ENCODE measurements around the gene ANKRD13B.

DNA sequence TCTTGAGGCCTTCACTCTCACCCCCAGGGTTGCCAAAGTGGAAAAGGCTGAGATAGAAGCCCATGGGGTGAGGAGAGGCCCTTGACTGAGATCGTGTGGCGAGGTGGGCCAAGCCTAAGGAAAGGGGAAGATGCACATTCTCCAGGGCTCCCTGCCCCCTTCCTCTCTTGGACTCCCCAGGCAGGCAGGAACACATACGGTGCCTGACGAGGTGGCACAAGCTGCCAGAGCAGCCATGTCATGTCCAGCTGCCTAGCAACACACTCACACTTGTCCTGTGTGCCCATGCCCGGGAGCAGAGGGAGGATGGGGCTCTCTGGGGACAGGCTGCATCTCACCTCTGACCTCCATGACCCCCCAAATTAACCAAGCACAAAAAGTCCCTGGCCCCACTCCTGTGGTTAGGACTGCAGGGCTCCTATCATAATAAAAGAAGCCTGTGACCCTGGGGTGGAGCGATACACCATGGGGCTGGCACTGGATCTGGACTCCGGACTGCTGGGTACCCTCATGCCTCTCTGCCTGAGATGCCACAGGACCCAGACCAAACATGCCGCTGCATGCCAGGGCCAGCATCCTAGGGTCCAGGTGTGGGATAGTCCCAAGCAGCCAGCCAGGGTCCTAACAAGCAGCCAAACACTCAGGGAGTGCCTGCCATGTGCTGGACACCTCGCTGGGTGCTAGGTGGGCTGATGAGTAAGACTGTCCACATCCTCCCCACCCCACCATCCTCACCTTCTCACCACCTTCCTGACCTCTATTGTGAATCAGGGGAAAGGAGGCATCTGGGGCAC lies 6.1 kb upstream of the ANKRD13B start:
- TF ChIP-seq, protein P1, sequence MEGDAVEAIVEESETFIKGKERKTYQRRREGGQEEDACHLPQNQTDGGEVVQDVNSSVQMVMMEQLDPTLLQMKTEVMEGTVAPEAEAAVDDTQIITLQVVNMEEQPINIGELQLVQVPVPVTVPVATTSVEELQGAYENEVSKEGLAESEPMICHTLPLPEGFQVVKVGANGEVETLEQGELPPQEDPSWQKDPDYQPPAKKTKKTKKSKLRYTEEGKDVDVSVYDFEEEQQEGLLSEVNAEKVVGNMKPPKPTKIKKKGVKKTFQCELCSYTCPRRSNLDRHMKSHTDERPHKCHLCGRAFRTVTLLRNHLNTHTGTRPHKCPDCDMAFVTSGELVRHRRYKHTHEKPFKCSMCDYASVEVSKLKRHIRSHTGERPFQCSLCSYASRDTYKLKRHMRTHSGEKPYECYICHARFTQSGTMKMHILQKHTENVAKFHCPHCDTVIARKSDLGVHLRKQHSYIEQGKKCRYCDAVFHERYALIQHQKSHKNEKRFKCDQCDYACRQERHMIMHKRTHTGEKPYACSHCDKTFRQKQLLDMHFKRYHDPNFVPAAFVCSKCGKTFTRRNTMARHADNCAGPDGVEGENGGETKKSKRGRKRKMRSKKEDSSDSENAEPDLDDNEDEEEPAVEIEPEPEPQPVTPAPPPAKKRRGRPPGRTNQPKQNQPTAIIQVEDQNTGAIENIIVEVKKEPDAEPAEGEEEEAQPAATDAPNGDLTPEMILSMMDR (IDR thresholded peaks at IDR 0.05) = no peak
- TF ChIP-seq TFCP2L1 (CRISPR knock-in tag; IDR thresholded peaks at IDR 0.05) = no peak
- TF ChIP-seq, protein P2, sequence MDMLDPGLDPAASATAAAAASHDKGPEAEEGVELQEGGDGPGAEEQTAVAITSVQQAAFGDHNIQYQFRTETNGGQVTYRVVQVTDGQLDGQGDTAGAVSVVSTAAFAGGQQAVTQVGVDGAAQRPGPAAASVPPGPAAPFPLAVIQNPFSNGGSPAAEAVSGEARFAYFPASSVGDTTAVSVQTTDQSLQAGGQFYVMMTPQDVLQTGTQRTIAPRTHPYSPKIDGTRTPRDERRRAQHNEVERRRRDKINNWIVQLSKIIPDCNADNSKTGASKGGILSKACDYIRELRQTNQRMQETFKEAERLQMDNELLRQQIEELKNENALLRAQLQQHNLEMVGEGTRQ (IDR thresholded peaks at IDR 0.05) = no peak
- no peak for TF ChIP-seq SREBF2 (IDR thresholded peaks at IDR 0.05)
- TF ChIP-seq NR3C1 (IDR thresholded peaks at IDR 0.05) = no peak
- no peak for TF ChIP-seq ZFP36 (IDR thresholded peaks at IDR 0.05; ENCODE audit: borderline replicate concordance, partially characterized antibody)
- no peak for TF ChIP-seq POLR2AphosphoS2 (conservative IDR thresholded peaks at IDR 0.05; ENCODE audit: low read length)
- TF ChIP-seq HOXA7 (CRISPR knock-in tag; IDR thresholded peaks at IDR 0.05) = no peak
- TF ChIP-seq SMC3 (IDR thresholded peaks at IDR 0.05) = no peak
- no peak for TF ChIP-seq EP300 (IDR thresholded peaks at IDR 0.05)
